ENCODE measurements around the gene PDPK1.
"Not testable (repeated sequence)": the region's sequence is repeated elsewhere in the genome, so short reads cannot be mapped to it uniquely, and the experiment has no call there.

Gene PDPK1

DNA sequence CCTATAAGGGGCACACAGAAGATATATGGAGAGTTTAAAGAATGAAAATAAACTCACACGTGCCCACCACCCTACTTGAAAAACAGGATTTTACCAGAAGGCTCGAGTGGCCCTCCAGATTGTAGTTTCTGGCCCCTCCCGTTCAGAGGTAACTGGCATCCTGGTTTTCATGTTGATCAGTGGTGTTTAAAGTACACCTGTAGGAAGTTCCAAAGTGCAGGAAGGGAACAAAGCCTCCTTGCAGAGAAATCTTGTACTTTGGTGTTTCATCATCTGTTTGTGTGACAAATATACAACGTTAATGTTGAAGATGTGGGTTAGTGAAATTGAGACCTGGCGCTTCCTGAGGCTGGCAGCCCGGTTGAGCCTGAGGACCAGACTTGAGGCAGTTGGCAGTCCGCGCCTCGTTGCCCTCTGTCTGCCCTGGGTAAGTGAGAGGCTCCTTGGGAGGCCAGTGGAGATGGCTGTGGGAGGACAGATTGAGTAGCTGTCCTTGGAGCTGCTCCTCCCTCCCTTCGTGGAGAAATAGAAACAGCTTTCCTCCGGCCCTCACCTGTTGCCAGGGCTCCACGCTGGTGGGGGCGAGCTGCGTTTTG, 12.6 kb downstream of the PDPK1 start:
- not testable (repeated sequence) for DNase-seq

- DNase-seq = not testable (repeated sequence)
These were observed 13.6 kb downstream of the PDPK1 start for GRCh38 chr16:2551420-2551889.

GRCh38 chr16:2554709-2555425, 17.0 kb downstream of the PDPK1 start:
- not testable (repeated sequence) for DNase-seq

DNA sequence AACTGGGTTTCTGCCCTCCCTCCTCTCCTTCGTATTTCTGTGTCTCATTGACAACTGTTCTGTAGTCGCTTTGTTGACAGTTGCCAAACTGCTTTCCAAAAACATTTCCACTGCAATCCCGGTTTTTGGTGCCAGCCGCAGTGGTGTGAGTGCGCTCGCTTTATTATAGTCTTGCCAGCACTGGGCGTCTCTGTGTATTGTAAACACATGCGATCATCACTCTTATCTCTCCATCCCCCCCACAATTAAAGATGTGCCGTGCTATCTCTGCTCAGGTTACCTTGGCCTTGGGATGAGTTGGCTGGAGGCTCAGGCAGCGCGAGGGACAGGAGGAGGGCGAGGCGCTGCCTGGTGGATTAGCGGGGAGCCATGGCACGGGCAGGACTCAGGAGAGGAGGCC, 19.3 kb downstream of the PDPK1 start:
- not testable (repeated sequence) for DNase-seq

DNA sequence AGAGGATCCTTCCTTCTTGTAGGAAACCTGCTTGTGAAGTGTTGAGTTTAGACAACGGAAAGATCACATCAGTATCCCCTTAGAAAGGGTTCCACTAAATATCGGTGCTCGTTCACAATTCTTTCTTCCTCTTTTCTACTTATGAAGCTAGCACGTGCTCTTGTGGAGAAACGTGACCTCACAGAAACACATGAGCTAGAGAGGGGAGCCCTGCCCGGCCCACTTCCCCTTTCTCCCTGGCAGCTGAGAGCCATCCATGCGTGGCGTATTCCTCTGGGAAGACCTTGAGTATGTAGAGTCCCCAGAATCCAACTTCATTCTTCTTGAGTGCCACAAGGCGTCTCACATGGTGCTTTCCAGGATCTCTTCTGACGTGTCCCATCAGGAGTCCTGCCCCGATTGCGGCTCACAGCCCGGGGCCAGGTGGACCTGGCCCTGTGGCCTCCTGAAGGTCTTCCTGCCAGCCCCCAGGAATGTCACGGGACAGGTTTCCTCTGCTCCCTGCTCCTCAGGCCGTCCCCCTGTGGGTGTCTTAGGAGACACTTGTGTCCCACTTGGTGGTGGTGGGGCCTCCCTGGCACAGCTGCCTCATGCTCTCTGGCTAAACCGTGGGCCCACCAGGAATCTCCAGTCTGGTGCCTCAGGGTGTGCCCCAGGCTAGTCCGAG, 22.4 kb downstream of the PDPK1 start:
- DNase-seq = not testable (repeated sequence)

- DNase-seq = peak; percentile 75
These were observed 22.9 kb downstream of the PDPK1 start for GRCh38 chr16:2560798-2561133.

DNA sequence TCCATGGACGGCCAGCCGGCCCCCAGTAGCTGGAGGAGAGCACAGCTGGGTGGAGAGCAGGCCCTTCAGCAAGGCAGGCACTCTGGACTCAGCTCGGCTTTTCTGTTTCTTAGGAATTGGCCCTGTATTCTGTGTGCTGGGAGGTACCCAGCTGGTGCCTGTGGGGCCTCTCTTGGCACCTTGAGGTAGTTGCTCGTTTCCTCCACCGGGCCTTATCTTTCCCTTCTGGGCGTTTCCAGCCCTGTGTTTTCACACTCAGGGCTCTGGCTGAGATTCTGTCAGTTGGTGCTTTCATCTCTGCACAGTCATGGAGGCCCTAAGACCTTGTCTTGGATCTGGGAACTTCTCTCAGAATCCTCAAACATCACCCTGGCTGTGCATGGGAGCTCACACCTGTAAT, 29.7 kb downstream of the PDPK1 start:
- DNase-seq = not testable (repeated sequence)

GRCh38 chr16:2568573-2568972, 30.8 kb downstream of the PDPK1 start:
- DNase-seq = not testable (repeated sequence)

DNA sequence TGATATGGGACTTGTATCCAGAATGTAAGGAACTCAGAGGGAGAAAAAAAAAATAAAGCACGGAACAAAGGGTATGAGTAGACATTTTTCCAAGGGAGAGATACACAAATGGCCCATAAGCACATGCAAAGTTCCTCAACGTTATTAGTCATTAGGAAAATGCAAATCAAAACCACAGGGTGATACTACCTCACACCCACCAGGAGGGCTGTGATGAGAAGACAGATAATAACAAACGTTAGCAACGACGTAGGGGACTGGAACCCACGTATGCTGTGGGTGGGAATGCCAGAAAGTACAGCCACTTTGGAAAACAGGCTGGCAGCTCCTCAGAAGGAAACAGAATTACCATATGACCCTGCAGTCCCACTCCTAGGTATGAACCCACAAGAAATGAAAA, 34.9 kb downstream of the PDPK1 start:
- DNase-seq = not testable (repeated sequence)

- DNase-seq = not testable (repeated sequence)
These were observed 38.0 kb downstream of the PDPK1 start for GRCh38 chr16:2575839-2576238.

DNA sequence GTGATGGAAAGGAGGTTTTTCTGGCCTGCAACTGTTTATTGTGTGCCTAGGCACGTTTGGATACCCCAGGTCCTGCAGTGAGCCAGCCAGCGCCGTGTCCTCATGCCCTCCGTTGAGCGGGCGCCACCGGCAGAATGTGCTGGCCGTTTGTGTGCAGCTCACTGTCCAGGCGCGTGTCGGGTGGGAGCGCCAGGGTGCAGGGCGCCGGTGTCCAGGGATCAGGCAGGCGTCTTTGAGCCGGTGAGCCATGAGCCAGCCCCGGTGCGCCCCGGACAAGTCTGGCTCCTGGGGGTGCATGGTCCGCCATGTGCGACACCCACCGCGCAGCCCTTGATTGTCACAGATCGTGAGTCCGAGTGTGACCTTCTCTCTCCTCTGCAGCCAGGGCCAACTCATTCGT, 39.2 kb downstream of the PDPK1 start:
- not testable (repeated sequence) for DNase-seq

- not testable (repeated sequence) for DNase-seq
These were observed 41.1 kb downstream of the PDPK1 start for GRCh38 chr16:2578905-2579304.

- DNase-seq = not testable (repeated sequence)
These were observed 42.3 kb downstream of the PDPK1 start for GRCh38 chr16:2580143-2580542.

- DNase-seq = not testable (repeated sequence)
These were observed 43.0 kb downstream of the PDPK1 start for GRCh38 chr16:2580818-2581217.

GRCh38 chr16:2584729-2585650, 47.2 kb downstream of the PDPK1 start:
- no peak for DNase-seq

DNA sequence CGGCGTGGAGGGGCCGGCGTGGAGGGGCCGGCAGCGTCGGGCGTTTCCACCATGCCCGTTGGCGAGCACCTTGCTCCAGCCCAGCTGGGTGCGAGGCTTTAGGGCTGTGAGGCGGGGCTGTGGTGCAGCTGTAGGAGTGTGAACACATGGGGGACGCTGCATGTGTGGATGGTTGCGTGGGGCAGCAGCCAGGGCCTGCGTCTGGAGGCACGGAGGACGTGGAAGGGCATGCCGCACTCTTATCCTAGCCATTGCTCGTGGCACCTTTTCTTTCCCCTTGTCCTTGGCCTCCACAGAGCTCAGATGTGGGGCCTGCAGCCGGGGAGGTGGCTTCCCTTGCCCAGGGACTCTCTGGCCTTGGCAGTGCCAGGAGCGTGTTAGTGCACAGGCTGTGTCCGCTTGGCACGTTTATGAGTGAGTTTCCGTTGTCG, 47.8 kb downstream of the PDPK1 start:
- no peak for DNase-seq

DNA sequence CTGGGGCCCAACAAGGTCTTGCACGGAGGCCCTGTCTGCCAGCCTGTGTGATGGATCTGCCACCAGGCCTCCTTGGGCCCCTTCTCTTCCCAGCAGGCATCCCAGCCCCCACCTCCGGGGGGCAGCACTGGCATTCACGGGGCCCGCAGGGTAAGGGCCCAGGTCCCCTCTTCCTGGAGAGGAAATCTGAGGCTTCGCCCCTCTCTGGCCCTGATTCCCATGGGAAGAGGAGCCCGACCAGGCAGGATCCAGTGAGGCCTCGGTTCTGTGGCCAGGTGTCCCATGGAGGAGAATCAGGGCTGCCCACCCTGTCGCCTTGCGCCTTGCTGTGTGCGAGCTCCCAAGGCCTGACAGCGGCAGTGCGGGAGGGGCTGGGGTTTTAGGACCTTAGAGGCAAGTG, 48.4 kb downstream of the PDPK1 start:
- no peak for DNase-seq

DNA sequence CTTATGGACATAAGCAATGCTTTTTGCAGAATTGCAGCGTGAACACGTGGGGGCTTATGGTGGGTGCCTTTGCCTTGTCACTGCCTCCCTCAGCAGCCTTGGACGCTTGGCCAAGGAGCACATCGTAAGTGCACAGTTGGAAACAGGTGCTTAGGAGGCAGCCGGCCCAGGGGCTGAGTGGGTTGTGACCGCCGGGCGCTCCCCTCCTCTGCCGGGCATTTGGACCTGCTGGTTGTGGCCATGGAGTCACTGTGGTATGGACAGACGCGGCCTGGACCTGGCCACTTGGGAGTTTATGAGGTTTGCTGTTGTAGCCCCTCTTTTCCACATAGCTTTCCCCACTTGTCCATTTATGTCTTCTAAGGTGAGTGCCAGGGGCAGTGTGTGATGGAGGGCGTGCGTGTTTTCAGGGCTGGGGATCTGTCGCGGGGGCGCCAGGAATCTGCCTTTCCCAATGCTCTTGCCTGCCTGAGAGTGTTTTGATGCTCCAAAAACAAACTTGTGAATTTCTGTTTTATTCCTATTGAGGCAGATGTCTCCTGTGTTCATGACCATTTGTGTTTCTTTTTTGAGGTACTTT, 49.2 kb downstream of the PDPK1 start:
- no peak for DNase-seq

DNA sequence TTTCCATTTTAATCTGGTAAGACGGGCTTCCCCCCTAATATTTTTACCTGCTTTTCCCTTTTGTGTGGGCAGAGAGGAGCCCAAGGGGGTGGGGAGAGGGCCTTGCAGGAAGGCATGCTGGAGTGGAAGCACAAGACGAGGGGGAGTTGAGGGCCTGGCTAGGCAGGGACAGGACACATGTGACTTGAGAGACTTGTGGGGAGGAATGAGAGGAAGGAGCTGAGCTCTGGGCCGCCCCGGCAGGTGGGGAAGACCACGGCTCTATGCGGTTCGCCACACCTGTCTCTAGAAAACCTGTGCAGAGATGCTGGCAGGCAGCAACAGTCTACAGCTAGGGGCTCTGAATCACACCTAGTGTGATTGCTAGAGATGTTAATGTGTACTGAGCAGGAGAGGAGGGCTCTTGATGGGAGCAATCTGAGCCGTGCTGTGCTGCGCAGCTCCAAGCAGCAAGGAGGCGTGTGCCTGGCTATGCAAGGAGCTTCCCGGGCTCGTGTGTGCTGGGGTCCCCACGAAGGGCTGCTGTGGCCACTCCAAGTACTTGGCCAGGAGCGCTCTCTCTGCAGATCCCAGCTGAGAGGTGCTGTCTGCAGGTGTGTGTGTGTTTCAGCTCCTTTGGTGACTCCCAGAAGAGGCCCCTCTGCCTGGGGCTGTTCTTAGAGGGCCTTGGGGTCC, 50.2 kb downstream of the PDPK1 start:
- DNase-seq = no peak

DNA sequence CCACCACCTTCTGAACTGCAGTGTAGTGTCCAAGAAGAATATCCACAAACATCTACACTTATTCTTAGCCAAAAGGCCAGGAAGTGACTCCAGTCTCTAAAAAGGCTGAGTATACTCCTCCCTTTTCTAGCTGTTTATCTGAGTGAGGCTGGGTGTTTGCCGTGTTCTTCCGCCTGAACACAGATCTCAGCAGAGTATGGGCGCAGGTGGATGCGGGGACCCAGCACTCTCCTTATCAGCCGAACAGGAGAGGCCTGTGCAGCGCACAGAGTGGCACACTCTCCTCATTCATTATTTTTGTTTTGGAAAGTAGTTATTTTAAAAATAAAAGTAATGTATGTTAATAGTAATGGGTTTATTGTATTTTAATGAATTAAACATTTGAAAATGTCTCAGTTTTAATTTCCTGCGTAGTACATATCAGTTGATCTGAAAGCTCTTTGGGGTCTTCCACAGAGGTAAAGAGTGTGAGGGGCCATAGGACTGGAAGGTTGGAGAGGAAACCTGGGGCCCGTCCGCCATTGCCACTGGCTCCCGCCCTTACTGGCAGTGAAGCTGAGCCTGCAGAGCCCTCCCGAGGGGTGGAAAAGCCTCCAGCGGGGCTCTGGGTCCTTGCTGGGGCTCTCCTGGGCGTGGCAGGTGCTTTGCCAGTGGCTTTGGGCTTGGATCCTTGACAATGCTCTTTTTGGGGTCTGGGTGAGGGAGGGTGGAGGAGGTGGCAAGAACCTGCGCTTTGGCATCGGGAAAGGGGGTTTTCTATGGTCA, 53.8 kb downstream of the PDPK1 start:
- no peak for DNase-seq

- no peak for DNase-seq
These were observed 55.0 kb downstream of the PDPK1 start for GRCh38 chr16:2592786-2593185.
